Smooth muscle cell (in vitro differentiated cells): ENCODE results near the gene IFI35. TPM values are rescaled to one million over a fixed set of nuclear protein-coding genes. Genes with fewer than 3 reads are reported as not detected.
"Not testable (repeated sequence)": the region's sequence is repeated elsewhere in the genome, so short reads cannot be mapped to it uniquely, and the experiment has no call there.

ENCODE experiments used
- DNase-seq: peaks from one replicate; lab custom pipeline; 2025; ENCODE audit not compliant: unreplicated experiment; lab: John Stamatoyannopoulos, UW
- H2AFZ ChIP-seq: fragments of 200-600 bp; sonication (generic); 2 replicates; pipeline ENCODE4 v1.6.0; 2016; ENCODE audit warnings: antibody characterized with exemption, low read depth, mild to moderate bottlenecking
- H3F3A ChIP-seq: fragments of 200-600 bp; sonication (generic); 2 replicates; pipeline ENCODE4 v1.6.0; 2017; ENCODE audit warnings: antibody characterized with exemption, low read depth
- H3K27ac ChIP-seq: fragments of 200-600 bp; sonication (generic); 2 replicates; pipeline ENCODE4 v1.5.1; 2016; ENCODE audit warnings: low read depth, mild to moderate bottlenecking
- H3K27me3 ChIP-seq: fragments of 200-600 bp; sonication (generic); 2 replicates; pipeline ENCODE4 v1.6.1; 2016; ENCODE audit warnings: low read depth, mild to moderate bottlenecking
- H3K36me3 ChIP-seq: fragments of 200-600 bp; sonication (generic); 2 replicates; pipeline ENCODE4 v1.5.1; 2016; ENCODE audit warnings: low read depth
- H3K4me1 ChIP-seq: fragments of 200-600 bp; sonication (generic); 2 replicates; pipeline ENCODE4 v1.5.1; 2016; ENCODE audit warnings: low read depth
- H3K4me2 ChIP-seq: fragments of 200-600 bp; sonication (generic); 2 replicates; pipeline ENCODE4 v1.6.0; 2016; ENCODE audit warnings: mild to moderate bottlenecking
- H3K4me3 ChIP-seq: fragments of 200-600 bp; sonication (generic); 2 replicates; pipeline ENCODE4 v1.5.1; 2016; ENCODE audit warnings: mild to moderate bottlenecking
- H3K79me2 ChIP-seq: fragments of 200-600 bp; sonication (generic); 2 replicates; pipeline ENCODE4 v1.6.0; 2016; ENCODE audit warnings: low read depth, mild to moderate bottlenecking
- H3K9ac ChIP-seq: fragments of 200-600 bp; sonication (generic); 2 replicates; pipeline ENCODE4 v1.6.0; 2016; ENCODE audit warnings: low read depth
- H3K9me3 ChIP-seq: fragments of 200-600 bp; sonication (generic); replicated peaks from 2 replicates; pipeline ENCODE4 v1.5.1; 2016; ENCODE audit warnings: low read depth
- H4K20me1 ChIP-seq: fragments of 200-600 bp; sonication (generic); 2 replicates; pipeline ENCODE4 v1.6.0; 2016; ENCODE audit warnings: low read depth
- WGBS: methylation state at CpG from one replicate; pipeline ENCODE4 v1.1.7; 2016; ENCODE audit warnings: low lambda C conversion rate; 5-methylcytosine and 5-hydroxymethylcytosine counted together
- polyA plus RNA-seq: library from polyadenylated mRNA; unstranded; fragments of >200 nt; fragmentation: Nextera tagmentation; extraction: Ambion mirVana; gene quantifications from 2 replicates; pipeline ENCODE4 v1.2.1, GENCODE V29; 2016
- total RNA-seq: library from RNA; depleted of rRNA; stranded (reverse); fragments of >200 nt; gene quantifications from 2 replicates; pipeline ENCODE4 v1.2.3, GENCODE V29; 2014
- TF ChIP-seq, protein P1 (sequence below): fragments of 200-600 bp; sonication (generic); IDR thresholded peaks from 2 replicates; pipeline ENCODE4 v1.5.1; 2017; ENCODE audit warnings: borderline replicate concordance, mild to moderate bottlenecking, antibody characterized with exemption; ENCODE audit not compliant: insufficient read depth, poor library complexity, severe bottlenecking

Gene IFI35
- total and polyA plus RNA-seq, 2 experiments from 2014 or later = 1.9 to 6.3 TPM

DNA sequence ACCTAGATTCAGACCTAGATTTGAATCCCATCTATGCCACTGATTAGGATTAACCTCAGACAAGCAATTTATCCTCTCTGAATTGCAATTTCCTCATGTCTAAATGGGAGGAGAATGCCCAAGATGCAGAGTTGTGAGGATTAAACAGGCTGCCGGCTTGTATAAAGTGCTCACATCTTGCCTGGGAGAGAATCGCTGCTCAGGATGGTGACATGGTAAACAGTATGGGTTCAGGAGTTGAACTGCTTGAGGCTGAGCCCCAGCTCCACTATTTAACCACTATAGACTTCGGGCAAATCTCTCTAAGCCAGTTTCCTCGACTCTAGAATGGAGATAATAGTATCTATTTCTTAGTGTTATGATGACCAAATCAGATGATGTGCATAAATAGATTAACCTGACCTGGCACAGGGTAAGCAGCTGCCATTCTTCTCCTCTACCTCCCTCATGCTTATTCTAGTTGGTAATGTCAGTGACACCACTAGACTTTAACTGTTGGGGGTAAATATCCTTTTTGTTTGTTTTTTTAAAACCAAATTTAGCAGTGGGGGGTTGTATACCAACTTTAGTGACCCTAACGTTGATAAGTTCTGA, 9.1 kb upstream of the IFI35 start:
- Histone ChIP-seq H3F3A (peaks cover 29% of the 10 kb centered on the region), H3K9me3 (no peaks in the 10 kb centered on the region), H3K4me2 (peak overlapping the region; percentile 82), H2AFZ (peak overlapping the region; percentile 46), H4K20me1 (peaks cover 39% of the 10 kb centered on the region), H3K79me2 (peaks cover 32% of the 10 kb centered on the region), H3K27ac (peak overlapping the region; percentile 48), H3K4me3 (peak overlapping the region; percentile 41), H3K36me3 (no peaks in the 10 kb centered on the region), H3K9ac (peak overlapping the region; percentile 43), H3K4me1 (peaks cover 11% of the 10 kb centered on the region), H3K27me3 (no peaks in the 10 kb centered on the region)
- WGBS = 35% methylated on average over 5 of the region's 5 CpGs
- DNase-seq = no peak
- TF ChIP-seq, protein P1, sequence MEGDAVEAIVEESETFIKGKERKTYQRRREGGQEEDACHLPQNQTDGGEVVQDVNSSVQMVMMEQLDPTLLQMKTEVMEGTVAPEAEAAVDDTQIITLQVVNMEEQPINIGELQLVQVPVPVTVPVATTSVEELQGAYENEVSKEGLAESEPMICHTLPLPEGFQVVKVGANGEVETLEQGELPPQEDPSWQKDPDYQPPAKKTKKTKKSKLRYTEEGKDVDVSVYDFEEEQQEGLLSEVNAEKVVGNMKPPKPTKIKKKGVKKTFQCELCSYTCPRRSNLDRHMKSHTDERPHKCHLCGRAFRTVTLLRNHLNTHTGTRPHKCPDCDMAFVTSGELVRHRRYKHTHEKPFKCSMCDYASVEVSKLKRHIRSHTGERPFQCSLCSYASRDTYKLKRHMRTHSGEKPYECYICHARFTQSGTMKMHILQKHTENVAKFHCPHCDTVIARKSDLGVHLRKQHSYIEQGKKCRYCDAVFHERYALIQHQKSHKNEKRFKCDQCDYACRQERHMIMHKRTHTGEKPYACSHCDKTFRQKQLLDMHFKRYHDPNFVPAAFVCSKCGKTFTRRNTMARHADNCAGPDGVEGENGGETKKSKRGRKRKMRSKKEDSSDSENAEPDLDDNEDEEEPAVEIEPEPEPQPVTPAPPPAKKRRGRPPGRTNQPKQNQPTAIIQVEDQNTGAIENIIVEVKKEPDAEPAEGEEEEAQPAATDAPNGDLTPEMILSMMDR = no peak

DNA sequence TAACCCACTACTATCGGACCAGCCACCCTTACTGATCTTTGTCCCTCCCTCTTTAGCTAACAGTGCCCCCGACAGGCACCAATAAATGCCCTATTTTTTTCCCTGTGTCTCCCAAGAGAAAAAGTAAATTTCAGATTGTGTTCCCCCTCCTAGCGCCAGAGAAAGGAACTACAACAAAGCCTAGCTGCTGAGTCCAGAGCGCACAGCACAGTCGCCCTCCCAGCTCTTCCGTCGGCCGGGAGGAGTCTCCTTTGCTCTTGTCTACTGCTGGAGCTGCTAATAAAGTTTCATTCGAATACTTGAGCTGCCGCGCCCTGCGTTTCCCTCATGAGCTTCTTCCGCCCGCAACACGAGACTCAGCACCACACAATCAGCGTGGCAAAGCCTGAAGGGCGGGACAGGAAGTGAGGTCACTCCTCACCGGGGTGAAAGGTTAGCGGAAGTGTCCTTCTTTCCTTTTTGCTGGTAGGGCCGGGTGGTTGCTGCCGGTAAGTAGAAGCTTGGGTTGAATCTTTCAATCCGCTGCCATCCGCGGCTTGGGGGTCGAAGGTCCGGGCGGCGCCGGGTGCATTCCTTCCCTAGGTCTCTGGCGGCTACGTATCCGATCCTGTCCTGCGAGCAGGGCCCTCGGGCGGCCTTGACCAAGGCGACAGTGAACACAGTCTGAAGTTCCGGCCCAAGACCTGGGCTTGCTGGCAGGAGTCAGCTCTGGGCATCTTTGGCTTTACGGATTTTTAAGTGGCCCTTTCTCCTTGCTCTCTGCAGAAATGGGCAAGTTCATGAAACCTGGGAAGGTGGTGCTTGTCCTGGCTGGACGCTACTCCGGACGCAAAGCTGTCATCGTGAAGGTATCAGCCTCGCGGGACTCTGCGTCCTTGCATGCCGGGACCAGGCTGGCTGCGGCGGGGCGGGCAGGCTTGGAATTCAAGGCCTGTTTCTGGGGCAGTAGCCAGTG, 8.3 kb upstream of the IFI35 start, which contains the start of gene RPL27:
TSS of gene RPL27 (plus strand) at position 436 of the 955 bp plus-strand sequence. CDS start at position 768, 332 bp downstream.
- no peaks in the 10 kb centered on the region for H3K9me3 ChIP-seq
- H3K4me3 ChIP-seq = peak within 1 kb of the TSS; percentile 86
- peak within 1 kb of the TSS; percentile 74 for H2AFZ ChIP-seq
- H3K79me2 ChIP-seq = peaks cover 32% of the 10 kb centered on the region
- peaks cover 31% of the 10 kb centered on the region for H3F3A ChIP-seq
- H3K9ac ChIP-seq = peak within 1 kb of the TSS; percentile 97
- H3K4me2 ChIP-seq = peak within 1 kb of the TSS; percentile 99
- DNase-seq = peak; percentile 75
- H3K27me3 ChIP-seq = no peaks in the 10 kb centered on the region
- peaks cover 11% of the 10 kb centered on the region for H3K4me1 ChIP-seq
- TF ChIP-seq, protein P1 = peak; percentile 67
- H3K27ac ChIP-seq = peak within 1 kb of the TSS; percentile 96
- H3K36me3 ChIP-seq = no peaks in the 10 kb centered on the region
- WGBS = 1% methylated on average over 49 of the region's 49 CpGs
- H4K20me1 ChIP-seq = peaks cover 40% of the 10 kb centered on the region

DNA sequence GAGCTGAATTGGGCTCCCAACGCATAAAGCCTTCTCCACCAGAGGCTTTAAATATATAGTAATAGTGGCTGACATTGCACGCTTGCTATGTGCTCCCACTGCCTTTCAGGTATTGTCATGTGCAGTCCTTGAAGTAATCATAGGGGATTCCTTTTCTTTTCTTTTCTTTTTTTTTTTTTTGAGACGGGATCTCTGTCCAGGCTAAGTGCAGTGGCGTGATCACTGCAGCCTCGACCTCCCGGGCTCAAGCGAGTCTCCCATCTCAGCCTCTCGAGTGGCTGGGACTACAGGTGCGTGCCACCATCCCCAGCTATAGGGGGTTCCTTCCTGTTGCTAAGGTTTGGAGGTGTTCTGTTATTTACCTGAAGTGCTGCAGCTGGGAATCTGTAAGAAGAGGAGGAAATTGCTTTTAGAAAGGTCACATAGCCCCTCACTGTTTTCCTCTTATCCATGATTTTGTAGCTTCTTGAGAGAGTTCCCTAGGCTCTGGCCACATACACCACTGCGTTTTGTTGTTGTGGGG, 7.5 kb upstream of the IFI35 start:
- Histone ChIP-seq H3K27ac (peak overlapping the region; percentile 96), H2AFZ (no peak overlapping the region), H3K27me3 (no peaks in the 10 kb centered on the region), H3K4me3 (peak overlapping the region; percentile 86), H3K4me2 (peak overlapping the region; percentile 99), H3F3A (peaks cover 38% of the 10 kb centered on the region), H3K36me3 (no peaks in the 10 kb centered on the region), H3K9ac (peak overlapping the region; percentile 97), H4K20me1 (peaks cover 44% of the 10 kb centered on the region), H3K79me2 (peaks cover 32% of the 10 kb centered on the region), H3K4me1 (peaks cover 11% of the 10 kb centered on the region), H3K9me3 (no peaks in the 10 kb centered on the region)
- 13% methylated on average over 10 of the region's 10 CpGs for WGBS
- DNase-seq = no peak
- TF ChIP-seq, protein P1 = no peak

DNA sequence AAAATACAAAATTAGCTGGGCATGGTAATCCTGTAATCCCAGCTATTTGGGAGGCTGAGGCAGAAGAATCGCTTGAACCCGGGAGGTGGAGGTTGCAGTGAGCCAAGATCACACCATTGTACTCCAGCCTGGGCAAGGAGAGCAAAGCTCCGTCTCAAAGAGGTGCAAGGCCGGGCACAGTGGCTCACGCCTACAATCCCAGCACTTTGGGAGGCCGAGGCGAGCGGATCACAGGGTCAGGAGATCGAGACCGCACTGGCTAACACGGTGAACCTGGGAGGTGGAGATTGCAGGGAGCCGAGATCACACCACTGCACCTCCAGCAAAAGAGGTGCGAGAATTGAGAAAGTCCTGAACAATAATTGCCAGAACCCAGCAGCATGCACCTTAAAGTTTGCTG, 5.7 kb upstream of the IFI35 start:
- H4K20me1 ChIP-seq = peaks cover 44% of the 10 kb centered on the region
- not testable (repeated sequence) for H3K4me3 ChIP-seq, H2AFZ ChIP-seq, DNase-seq, H3K27ac ChIP-seq, H3K4me2 ChIP-seq, H3K27me3 ChIP-seq, H3K9me3 ChIP-seq, H3K36me3 ChIP-seq
- peaks cover 37% of the 10 kb centered on the region for H3F3A ChIP-seq
- peaks cover 11% of the 10 kb centered on the region for H3K4me1 ChIP-seq
- peaks cover 32% of the 10 kb centered on the region for H3K79me2 ChIP-seq
- peak overlapping the region; percentile 36 for H3K9ac ChIP-seq
- 99% methylated on average over 13 of the region's 13 CpGs for WGBS
